Neural progenitor cell (in vitro differentiated cells): ENCODE data around the gene PPP1R9A.

ENCODE experiments used
- EZH2 ChIP-seq: fragments of 200-600 bp; sonication (generic); IDR thresholded peaks from 2 replicates; pipeline ENCODE4 v1.6.1; 2017; ENCODE audit warnings: antibody characterized with exemption, mild to moderate bottlenecking, moderate library complexity
- EZH2phosphoT487 ChIP-seq: fragments of 200-600 bp; sonication (generic); IDR thresholded peaks from 2 replicates; pipeline ENCODE4 v1.6.1; 2017; ENCODE audit warnings: antibody characterized with exemption
- TF ChIP-seq, protein P1 (sequence below): fragments of 200-600 bp; sonication (generic); IDR thresholded peaks from 2 replicates; pipeline ENCODE4 v1.5.1; 2017; ENCODE audit warnings: antibody characterized with exemption, mild to moderate bottlenecking

DNA sequence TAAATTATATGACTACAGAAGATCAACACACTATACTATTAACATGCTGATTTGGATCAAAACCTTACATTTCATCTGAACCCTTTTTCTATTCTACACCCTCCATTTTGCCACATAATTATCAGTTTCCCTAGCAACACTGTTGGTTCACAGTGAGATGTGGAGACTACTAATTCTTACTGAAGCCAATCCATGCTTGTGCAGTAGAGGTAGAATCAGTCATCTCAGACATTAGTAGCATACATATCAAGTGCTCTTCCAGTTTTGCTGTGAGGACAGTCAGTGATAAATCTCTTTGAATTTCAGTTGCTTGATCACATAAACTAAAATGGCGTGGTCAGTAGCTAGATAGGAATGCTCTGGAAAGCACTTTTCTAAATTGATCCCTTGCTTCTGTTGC lies 346.6 kb downstream of the PPP1R9A start:
- TF ChIP-seq, protein P1, sequence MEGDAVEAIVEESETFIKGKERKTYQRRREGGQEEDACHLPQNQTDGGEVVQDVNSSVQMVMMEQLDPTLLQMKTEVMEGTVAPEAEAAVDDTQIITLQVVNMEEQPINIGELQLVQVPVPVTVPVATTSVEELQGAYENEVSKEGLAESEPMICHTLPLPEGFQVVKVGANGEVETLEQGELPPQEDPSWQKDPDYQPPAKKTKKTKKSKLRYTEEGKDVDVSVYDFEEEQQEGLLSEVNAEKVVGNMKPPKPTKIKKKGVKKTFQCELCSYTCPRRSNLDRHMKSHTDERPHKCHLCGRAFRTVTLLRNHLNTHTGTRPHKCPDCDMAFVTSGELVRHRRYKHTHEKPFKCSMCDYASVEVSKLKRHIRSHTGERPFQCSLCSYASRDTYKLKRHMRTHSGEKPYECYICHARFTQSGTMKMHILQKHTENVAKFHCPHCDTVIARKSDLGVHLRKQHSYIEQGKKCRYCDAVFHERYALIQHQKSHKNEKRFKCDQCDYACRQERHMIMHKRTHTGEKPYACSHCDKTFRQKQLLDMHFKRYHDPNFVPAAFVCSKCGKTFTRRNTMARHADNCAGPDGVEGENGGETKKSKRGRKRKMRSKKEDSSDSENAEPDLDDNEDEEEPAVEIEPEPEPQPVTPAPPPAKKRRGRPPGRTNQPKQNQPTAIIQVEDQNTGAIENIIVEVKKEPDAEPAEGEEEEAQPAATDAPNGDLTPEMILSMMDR: no peak
- TF ChIP-seq EZH2 (no peak), EZH2phosphoT487 (no peak)
